ENCODE measurements around the gene STK35. TPM values are rescaled to one million over a fixed set of nuclear protein-coding genes. Genes with fewer than 3 reads are reported as not detected.
A peak's percentile ranks its signal among the peaks of the same experiment; 100 is the strongest.

STK35 gene
- total RNA-seq, 1 donor from 2014 or later: 17.4 TPM

DNA sequence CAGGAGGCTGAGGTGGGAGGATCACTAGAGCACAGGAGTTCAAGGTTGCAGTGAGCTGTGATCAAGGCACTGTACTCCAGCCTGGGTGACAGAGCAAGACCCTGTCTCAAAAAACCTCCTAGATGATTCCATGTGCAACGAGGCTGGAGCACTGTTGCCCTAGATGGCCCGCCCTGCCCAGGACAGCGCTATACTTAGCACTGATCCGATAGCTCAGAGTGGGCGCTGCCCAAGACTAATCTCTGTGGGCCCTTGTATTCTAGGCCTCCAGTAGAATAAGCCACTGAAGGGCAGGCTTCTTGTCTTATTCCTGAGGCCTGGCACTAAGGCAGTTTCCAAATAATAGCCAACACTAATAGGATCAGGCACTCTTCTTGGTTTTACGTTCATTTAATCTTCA, 41.0 kb downstream of the STK35 start:
- TF ChIP-seq, protein P1, sequence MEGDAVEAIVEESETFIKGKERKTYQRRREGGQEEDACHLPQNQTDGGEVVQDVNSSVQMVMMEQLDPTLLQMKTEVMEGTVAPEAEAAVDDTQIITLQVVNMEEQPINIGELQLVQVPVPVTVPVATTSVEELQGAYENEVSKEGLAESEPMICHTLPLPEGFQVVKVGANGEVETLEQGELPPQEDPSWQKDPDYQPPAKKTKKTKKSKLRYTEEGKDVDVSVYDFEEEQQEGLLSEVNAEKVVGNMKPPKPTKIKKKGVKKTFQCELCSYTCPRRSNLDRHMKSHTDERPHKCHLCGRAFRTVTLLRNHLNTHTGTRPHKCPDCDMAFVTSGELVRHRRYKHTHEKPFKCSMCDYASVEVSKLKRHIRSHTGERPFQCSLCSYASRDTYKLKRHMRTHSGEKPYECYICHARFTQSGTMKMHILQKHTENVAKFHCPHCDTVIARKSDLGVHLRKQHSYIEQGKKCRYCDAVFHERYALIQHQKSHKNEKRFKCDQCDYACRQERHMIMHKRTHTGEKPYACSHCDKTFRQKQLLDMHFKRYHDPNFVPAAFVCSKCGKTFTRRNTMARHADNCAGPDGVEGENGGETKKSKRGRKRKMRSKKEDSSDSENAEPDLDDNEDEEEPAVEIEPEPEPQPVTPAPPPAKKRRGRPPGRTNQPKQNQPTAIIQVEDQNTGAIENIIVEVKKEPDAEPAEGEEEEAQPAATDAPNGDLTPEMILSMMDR (IDR thresholded peaks at IDR 0.05; ENCODE audit: partially characterized antibody, unreplicated experiment): no peak
- H3K27ac Mint-ChIP-seq (ENCODE audit: unreplicated experiment): no peak overlapping the region
- H3K4me3 Mint-ChIP-seq (ENCODE audit: unreplicated experiment): no peak overlapping the region
- peaks cover 23% of the 10 kb centered on the region for H3K4me1 Mint-ChIP-seq (ENCODE audit: low read depth, unreplicated experiment)
- no peak for DNase-seq
- H3K27me3 Mint-ChIP-seq (ENCODE audit: unreplicated experiment): peaks cover 3% of the 10 kb centered on the region
- H3K9me3 Mint-ChIP-seq (ENCODE audit: unreplicated experiment): peaks cover 3% of the 10 kb centered on the region
- no peaks in the 10 kb centered on the region for H3K36me3 Mint-ChIP-seq (ENCODE audit: unreplicated experiment)

DNA sequence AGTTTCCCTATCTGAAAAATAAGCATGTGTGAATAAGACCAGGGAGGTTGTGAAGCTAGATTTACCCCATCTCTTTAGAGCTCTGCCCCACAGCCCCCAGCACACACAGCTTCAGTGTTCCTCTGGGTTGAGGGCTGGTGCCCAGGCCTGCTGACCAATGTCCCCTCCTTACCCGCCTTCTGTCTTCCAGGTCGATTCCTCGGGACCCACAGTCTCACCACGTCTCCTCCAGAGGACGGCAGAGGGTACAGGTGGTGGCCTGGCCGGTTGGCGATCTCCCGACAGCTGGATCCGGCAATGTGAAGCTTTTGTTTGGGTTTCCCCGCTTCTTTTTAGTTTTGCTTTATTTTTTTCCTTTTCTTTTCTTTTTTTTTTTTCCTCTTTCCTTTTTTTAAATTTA, 42.0 kb downstream of the STK35 start:
- DNase-seq: no peak
- peak overlapping the region; percentile 36 for H3K4me3 Mint-ChIP-seq (ENCODE audit: unreplicated experiment)
- no peak overlapping the region for H3K27ac Mint-ChIP-seq (ENCODE audit: unreplicated experiment)
- peaks cover 3% of the 10 kb centered on the region for H3K27me3 Mint-ChIP-seq (ENCODE audit: unreplicated experiment)
- H3K9me3 Mint-ChIP-seq (ENCODE audit: unreplicated experiment): peaks cover 3% of the 10 kb centered on the region
- TF ChIP-seq, protein P1 (IDR thresholded peaks at IDR 0.05; ENCODE audit: partially characterized antibody, unreplicated experiment): no peak
- H3K4me1 Mint-ChIP-seq (ENCODE audit: low read depth, unreplicated experiment): peaks cover 23% of the 10 kb centered on the region
- H3K36me3 Mint-ChIP-seq (ENCODE audit: unreplicated experiment): no peaks in the 10 kb centered on the region

DNA sequence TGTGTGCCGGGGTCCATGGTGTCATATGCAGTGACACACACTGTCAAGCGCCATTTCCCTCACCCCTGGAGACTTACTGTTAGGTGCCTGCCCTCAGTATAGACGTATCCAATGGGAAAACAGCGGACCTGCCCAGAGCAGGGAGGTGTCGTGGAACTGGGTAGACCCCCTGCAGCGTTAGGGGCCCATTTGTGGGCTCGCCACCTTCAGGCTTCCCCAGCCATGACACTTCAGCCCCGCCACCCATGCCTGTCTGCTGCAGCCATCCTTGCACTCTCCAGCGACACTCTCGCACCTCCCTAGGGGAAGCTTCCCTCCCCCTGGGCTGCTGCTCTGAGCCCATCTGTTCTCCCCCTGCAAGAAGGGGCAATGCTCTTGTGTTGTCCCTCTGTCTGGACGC, 43.2 kb downstream of the STK35 start:
- TF ChIP-seq, protein P1 (IDR thresholded peaks at IDR 0.05; ENCODE audit: partially characterized antibody, unreplicated experiment): no peak
- Mint-ChIP-seq H3K27me3 (ENCODE audit: unreplicated experiment) (peaks cover 3% of the 10 kb centered on the region), H3K4me1 (ENCODE audit: low read depth, unreplicated experiment) (peaks cover 23% of the 10 kb centered on the region), H3K9me3 (ENCODE audit: unreplicated experiment) (peaks cover 3% of the 10 kb centered on the region), H3K4me3 (ENCODE audit: unreplicated experiment) (no peak overlapping the region), H3K27ac (ENCODE audit: unreplicated experiment) (peak overlapping the region; percentile 35), H3K36me3 (ENCODE audit: unreplicated experiment) (no peaks in the 10 kb centered on the region)
- peak; percentile 36 for DNase-seq

DNA sequence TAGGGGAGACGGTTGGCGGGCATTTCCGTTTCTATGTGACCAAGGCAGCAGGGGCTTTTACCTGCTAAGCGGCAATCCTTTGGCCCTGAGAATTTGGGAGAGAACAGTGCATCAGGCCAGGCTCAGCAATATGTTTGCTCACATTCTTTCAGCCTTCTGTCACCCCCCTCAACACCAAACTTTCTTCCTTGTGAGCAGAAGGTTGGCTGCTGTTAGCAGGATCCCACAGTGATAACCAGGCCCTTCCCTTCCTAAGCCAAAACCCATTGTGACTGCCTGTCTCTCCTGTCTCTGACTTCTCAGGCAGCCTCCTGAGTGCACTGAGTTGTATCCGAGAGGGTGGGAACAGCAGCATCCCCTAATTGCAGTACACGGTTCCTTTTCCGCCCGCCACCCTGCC, 43.7 kb downstream of the STK35 start:
- Mint-ChIP-seq H3K36me3 (ENCODE audit: unreplicated experiment) (no peaks in the 10 kb centered on the region), H3K4me1 (ENCODE audit: low read depth, unreplicated experiment) (peaks cover 23% of the 10 kb centered on the region), H3K9me3 (ENCODE audit: unreplicated experiment) (peaks cover 3% of the 10 kb centered on the region), H3K4me3 (ENCODE audit: unreplicated experiment) (peak overlapping the region; percentile 27), H3K27me3 (ENCODE audit: unreplicated experiment) (peaks cover 3% of the 10 kb centered on the region), H3K27ac (ENCODE audit: unreplicated experiment) (peak overlapping the region; percentile 75)
- TF ChIP-seq, protein P1 (IDR thresholded peaks at IDR 0.05; ENCODE audit: partially characterized antibody, unreplicated experiment): no peak
- DNase-seq: no peak

DNA sequence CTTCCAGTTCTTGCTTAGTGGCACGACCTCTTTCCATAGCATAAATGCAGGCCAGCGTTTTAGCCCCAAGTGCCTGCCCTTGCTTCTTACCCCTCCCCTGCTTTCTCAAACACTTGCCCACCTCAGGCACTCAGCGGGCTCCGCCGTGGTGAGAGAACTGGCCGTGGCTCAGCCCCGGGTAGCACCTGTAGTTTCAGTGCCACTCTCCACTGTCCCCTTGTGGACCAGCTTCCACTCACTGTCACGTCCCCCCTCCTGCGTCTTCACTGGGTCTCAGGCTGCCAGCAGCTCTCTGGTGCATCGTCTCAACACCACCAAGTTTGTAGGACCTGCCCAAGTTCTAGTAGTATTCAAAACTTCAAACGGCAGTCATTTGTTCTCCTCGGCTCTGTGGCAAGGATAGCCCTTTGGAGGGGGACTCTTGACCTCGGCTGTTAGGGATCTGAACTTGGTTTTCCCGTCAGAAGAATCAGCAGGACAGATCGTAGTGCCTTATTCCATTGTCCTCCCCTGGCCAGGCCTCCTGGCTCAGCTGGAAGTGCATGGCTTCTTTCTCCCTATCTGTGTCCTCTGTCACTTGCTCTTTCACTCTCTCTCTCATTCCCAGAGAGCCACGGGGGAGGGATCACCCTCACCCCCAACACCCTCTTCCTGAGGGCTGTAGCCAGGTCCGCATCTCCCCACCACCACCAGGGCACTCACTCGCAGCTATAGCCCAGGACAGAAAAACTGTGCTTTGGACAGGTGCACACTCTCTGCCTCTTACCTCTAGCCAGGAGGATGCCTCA, 44.6 kb downstream of the STK35 start:
- peak overlapping the region; percentile 27 for H3K4me3 Mint-ChIP-seq (ENCODE audit: unreplicated experiment)
- no peak for DNase-seq
- no peaks in the 10 kb centered on the region for H3K36me3 Mint-ChIP-seq (ENCODE audit: unreplicated experiment)
- peaks cover 3% of the 10 kb centered on the region for H3K27me3 Mint-ChIP-seq (ENCODE audit: unreplicated experiment)
- peak overlapping the region; percentile 26 for H3K27ac Mint-ChIP-seq (ENCODE audit: unreplicated experiment)
- H3K4me1 Mint-ChIP-seq (ENCODE audit: low read depth, unreplicated experiment): peaks cover 23% of the 10 kb centered on the region
- peaks cover 3% of the 10 kb centered on the region for H3K9me3 Mint-ChIP-seq (ENCODE audit: unreplicated experiment)
- TF ChIP-seq, protein P1 (IDR thresholded peaks at IDR 0.05; ENCODE audit: partially characterized antibody, unreplicated experiment): no peak

Measured in glutamatergic neuron (in vitro differentiated cells).